NT2/D1 (cell line): ENCODE data around the gene PLCH1.

Source experiments
- DNase-seq: peaks from one replicate; pipeline ENCODE4 v3.0.0-alpha.2; 2011; ENCODE audit warnings: low read depth, low spot score
- H3K27me3 ChIP-seq: 2 replicates; pipeline ENCODE4 v1.6.0; 2011; ENCODE audit warnings: mild to moderate bottlenecking; ENCODE audit not compliant: insufficient read length, insufficient read depth
- H3K36me3 ChIP-seq: 2 replicates; pipeline ENCODE4 v1.6.1; 2011; ENCODE audit warnings: mild to moderate bottlenecking, low read length, mixed read lengths; ENCODE audit not compliant: insufficient read depth, insufficient read length
- H3K4me1 ChIP-seq: 2 replicates; pipeline ENCODE4 v1.5.1; 2011; ENCODE audit not compliant: insufficient read depth, insufficient read length
- H3K4me3 ChIP-seq: 2 replicates; pipeline ENCODE4 v1.5.1; 2011; ENCODE audit warnings: low read depth; ENCODE audit not compliant: insufficient read length
- H3K9ac ChIP-seq: 2 replicates; pipeline ENCODE4 v1.6.0; 2011; ENCODE audit warnings: low read depth; ENCODE audit not compliant: insufficient read length
- H3K9me3 ChIP-seq: 2 replicates; pipeline ENCODE4 v1.5.1; 2011; ENCODE audit warnings: mild to moderate bottlenecking, low read length; ENCODE audit not compliant: insufficient read depth
- SUZ12 ChIP-seq: IDR thresholded peaks from 2 replicates; pipeline ENCODE4 v1.6.1; 2011; ENCODE audit not compliant: insufficient read length, insufficient read depth; ENCODE audit errors: extremely low read depth
- YY1 ChIP-seq: IDR thresholded peaks from 2 replicates; pipeline ENCODE4 v1.6.1; 2011; ENCODE audit not compliant: insufficient read length, insufficient read depth
- ZNF274 ChIP-seq: IDR thresholded peaks from 2 replicates; pipeline ENCODE4 v1.6.1; 2011; ENCODE audit warnings: mild to moderate bottlenecking, low read depth, low read length

Gene PLCH1

GRCh38 chr3:155488671-155489070, 256.2 kb downstream of the PLCH1 start:
- no peaks in the 10 kb centered on the region for H3K9me3 ChIP-seq
- H3K27me3 ChIP-seq, result no peaks in the 10 kb centered on the region
- H3K9ac ChIP-seq, result no peak overlapping the region
- H3K4me1 ChIP-seq, result no peaks in the 10 kb centered on the region
- TF ChIP-seq SUZ12 (no peak), ZNF274 (no peak), YY1 (no peak)
- H3K36me3 ChIP-seq, result no peaks in the 10 kb centered on the region
- no peak for DNase-seq
- no peak overlapping the region for H3K4me3 ChIP-seq

GRCh38 chr3:155485897-155486296, 259.0 kb downstream of the PLCH1 start:
- DNase-seq, result no peak
- TF ChIP-seq YY1, result no peak
- no peak for TF ChIP-seq ZNF274
- TF ChIP-seq SUZ12, result no peak
- Histone ChIP-seq H3K36me3 (no peaks in the 10 kb centered on the region), H3K4me3 (no peak overlapping the region), H3K27me3 (no peaks in the 10 kb centered on the region), H3K9me3 (no peaks in the 10 kb centered on the region), H3K9ac (no peak overlapping the region), H3K4me1 (no peaks in the 10 kb centered on the region)

- Histone ChIP-seq H3K9ac (no peak overlapping the region), H3K4me3 (no peak overlapping the region), H3K4me1 (no peaks in the 10 kb centered on the region), H3K27me3 (no peaks in the 10 kb centered on the region), H3K9me3 (no peaks in the 10 kb centered on the region), H3K36me3 (no peaks in the 10 kb centered on the region)
- no peak for DNase-seq
- TF ChIP-seq SUZ12 (no peak), ZNF274 (no peak), YY1 (no peak)
These were observed 263.3 kb downstream of the PLCH1 start for GRCh38 chr3:155481591-155481990.

GRCh38 chr3:155481089-155481488, 263.8 kb downstream of the PLCH1 start:
- no peak for DNase-seq
- H3K9me3 ChIP-seq, result no peaks in the 10 kb centered on the region
- H3K27me3 ChIP-seq, result no peaks in the 10 kb centered on the region
- H3K36me3 ChIP-seq, result no peaks in the 10 kb centered on the region
- H3K4me3 ChIP-seq, result no peak overlapping the region
- H3K9ac ChIP-seq, result no peak overlapping the region
- TF ChIP-seq YY1, result no peak
- no peaks in the 10 kb centered on the region for H3K4me1 ChIP-seq

DNA sequence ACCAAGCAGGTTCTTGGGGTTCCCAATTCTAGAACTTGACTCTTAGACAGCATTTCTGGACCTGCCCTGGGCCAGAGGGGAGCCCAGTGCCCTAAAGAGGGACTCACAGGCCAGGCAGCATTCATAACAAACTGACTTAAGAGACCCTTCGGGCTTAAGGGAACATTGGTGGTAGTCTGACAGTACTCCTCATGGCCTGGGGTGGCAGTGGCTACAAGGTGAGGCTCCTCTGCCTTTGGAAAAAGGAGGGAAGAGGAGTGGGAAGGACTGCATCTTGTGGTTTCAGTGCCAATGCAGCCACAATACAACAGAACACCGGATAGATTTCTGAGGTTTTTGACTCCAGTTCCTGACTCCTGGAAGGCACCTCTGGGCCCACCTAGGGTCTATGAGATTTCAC, 279.2 kb downstream of the PLCH1 start:
- H3K36me3 ChIP-seq, result no peaks in the 10 kb centered on the region
- H3K4me3 ChIP-seq, result no peak overlapping the region
- TF ChIP-seq YY1 (no peak), SUZ12 (no peak), ZNF274 (no peak)

GRCh38 chr3:155462672-155463071, 282.2 kb downstream of the PLCH1 start:
- no peaks in the 10 kb centered on the region for H3K36me3 ChIP-seq
- TF ChIP-seq SUZ12 (no peak), YY1 (no peak), ZNF274 (no peak)

More for the DNA sequence above, 279.2 kb downstream of the PLCH1 start:
- DNase-seq, result no peak
- peaks cover 14% of the 10 kb centered on the region; the same call in 1 of the 2 replicates for H3K9me3 ChIP-seq
- H3K9ac ChIP-seq, result no peak overlapping the region
- no peaks in the 10 kb centered on the region for H3K27me3 ChIP-seq
- H3K4me1 ChIP-seq, result no peaks in the 10 kb centered on the region

GRCh38 chr3:155457591-155457990, 287.3 kb downstream of the PLCH1 start:
- H3K27me3 ChIP-seq, result no peaks in the 10 kb centered on the region

More at GRCh38 chr3:155462672-155463071, 282.2 kb downstream of the PLCH1 start:
- Histone ChIP-seq H3K9me3 (peaks cover 5% of the 10 kb centered on the region; the same call in 1 of the 2 replicates), H3K4me3 (no peak overlapping the region), H3K9ac (no peak overlapping the region), H3K27me3 (no peaks in the 10 kb centered on the region), H3K4me1 (no peaks in the 10 kb centered on the region)
- DNase-seq, result no peak

GRCh38 chr3:155455765-155456164, 289.1 kb downstream of the PLCH1 start:
- Histone ChIP-seq H3K4me3 (no peak overlapping the region), H3K4me1 (no peaks in the 10 kb centered on the region), H3K9me3 (peaks cover 7% of the 10 kb centered on the region), H3K9ac (no peak overlapping the region), H3K27me3 (no peaks in the 10 kb centered on the region), H3K36me3 (no peaks in the 10 kb centered on the region)
- DNase-seq, result no peak
- TF ChIP-seq ZNF274, result no peak
- TF ChIP-seq SUZ12, result no peak
- no peak for TF ChIP-seq YY1

More at GRCh38 chr3:155457591-155457990, 287.3 kb downstream of the PLCH1 start:
- H3K9ac ChIP-seq, result no peak overlapping the region
- H3K9me3 ChIP-seq, result peaks cover 4% of the 10 kb centered on the region
- no peaks in the 10 kb centered on the region for H3K4me1 ChIP-seq
- TF ChIP-seq ZNF274 (no peak), YY1 (no peak), SUZ12 (no peak)
- no peak overlapping the region for H3K4me3 ChIP-seq
- H3K36me3 ChIP-seq, result no peaks in the 10 kb centered on the region
- no peak for DNase-seq
